ENCODE data around the gene MPL.

- TF ChIP-seq CTCF (IDR thresholded peaks at IDR 0.05): no peak
- TF ChIP-seq POLR2AphosphoS5 (IDR thresholded peaks at IDR 0.05): no peak
- TF ChIP-seq POLR2A (IDR thresholded peaks at IDR 0.05): no peak
Observed at GRCh38 chr1:43387976-43388599, 50.5 kb downstream of the MPL start.

Data from upper lobe of left lung (tissue), 4 donors.